Cardiac muscle cell (in vitro differentiated cells and primary cell): Measurements from ENCODE around the gene HENMT1. TPM values are rescaled to one million over a fixed set of nuclear protein-coding genes. Genes with fewer than 3 reads are reported as not detected.

ENCODE experiments used
- DNase-seq, 2 donors: peaks; one replicate each; pipeline versions ENCODE4 v3.0.0 to v3.0.0-alpha.2; 2010 to 2017; ENCODE audit warnings: low read depth in 1 of 2, low spot score in 1 of 2
- H3K27ac ChIP-seq: fragments of 200-600 bp; sonication (generic); 2 replicates; pipeline ENCODE4 v1.5.1; 2016
- H3K27me3 ChIP-seq: fragments of 200-600 bp; sonication (generic); 2 replicates; pipeline ENCODE4 v1.6.0; 2016; ENCODE audit warnings: control low read depth
- H3K36me3 ChIP-seq: fragments of 200-600 bp; sonication (generic); 2 replicates; pipeline ENCODE4 v1.5.1; 2016; ENCODE audit warnings: control low read depth
- H3K4me1 ChIP-seq: fragments of 200-600 bp; sonication (generic); 2 replicates; pipeline ENCODE4 v1.8.1; 2017; ENCODE audit warnings: low read depth, mild to moderate bottlenecking, mixed run types
- H3K4me3 ChIP-seq: fragments of 200-600 bp; sonication (generic); 2 replicates; pipeline ENCODE4 v1.5.1; 2016; ENCODE audit warnings: mild to moderate bottlenecking
- H3K9me3 ChIP-seq: fragments of 200-600 bp; sonication (generic); 2 replicates; pipeline ENCODE4 v1.5.1; 2017; ENCODE audit warnings: low read depth, mild to moderate bottlenecking, control low read depth
- polyA plus RNA-seq: library from polyadenylated mRNA; unstranded; fragments of >200 nt; fragmentation: Nextera tagmentation; extraction: Ambion mirVana; gene quantifications from 2 replicates; pipeline ENCODE4 v1.2.1, GENCODE V29; 2016
- total RNA-seq: library from RNA; depleted of rRNA; stranded (reverse); fragments of >200 nt; gene quantifications from 2 replicates; pipeline ENCODE4 v1.2.3, GENCODE V29; 2016
- TF ChIP-seq, protein P1 (sequence below): IDR thresholded peaks from 2 replicates; pipeline ENCODE4 v1.5.1; 2012; ENCODE audit warnings: low read depth, mild to moderate bottlenecking, low read length

HENMT1 gene
- total and polyA plus RNA-seq, 2 experiments from 2014 or later: 1.1 to 1.9 TPM

- no peak for DNase-seq
- no peaks in the 10 kb centered on the region for H3K9me3 ChIP-seq
- H3K36me3 ChIP-seq: no peaks in the 10 kb centered on the region
- no peak overlapping the region for H3K4me3 ChIP-seq
- H3K4me1 ChIP-seq: no peaks in the 10 kb centered on the region
- TF ChIP-seq, protein P1, sequence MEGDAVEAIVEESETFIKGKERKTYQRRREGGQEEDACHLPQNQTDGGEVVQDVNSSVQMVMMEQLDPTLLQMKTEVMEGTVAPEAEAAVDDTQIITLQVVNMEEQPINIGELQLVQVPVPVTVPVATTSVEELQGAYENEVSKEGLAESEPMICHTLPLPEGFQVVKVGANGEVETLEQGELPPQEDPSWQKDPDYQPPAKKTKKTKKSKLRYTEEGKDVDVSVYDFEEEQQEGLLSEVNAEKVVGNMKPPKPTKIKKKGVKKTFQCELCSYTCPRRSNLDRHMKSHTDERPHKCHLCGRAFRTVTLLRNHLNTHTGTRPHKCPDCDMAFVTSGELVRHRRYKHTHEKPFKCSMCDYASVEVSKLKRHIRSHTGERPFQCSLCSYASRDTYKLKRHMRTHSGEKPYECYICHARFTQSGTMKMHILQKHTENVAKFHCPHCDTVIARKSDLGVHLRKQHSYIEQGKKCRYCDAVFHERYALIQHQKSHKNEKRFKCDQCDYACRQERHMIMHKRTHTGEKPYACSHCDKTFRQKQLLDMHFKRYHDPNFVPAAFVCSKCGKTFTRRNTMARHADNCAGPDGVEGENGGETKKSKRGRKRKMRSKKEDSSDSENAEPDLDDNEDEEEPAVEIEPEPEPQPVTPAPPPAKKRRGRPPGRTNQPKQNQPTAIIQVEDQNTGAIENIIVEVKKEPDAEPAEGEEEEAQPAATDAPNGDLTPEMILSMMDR: no peak
- no peak overlapping the region for H3K27ac ChIP-seq
- H3K27me3 ChIP-seq: no peaks in the 10 kb centered on the region
Observed at GRCh38 chr1:108679586-108680213, 18.8 kb upstream of the HENMT1 start.

- DNase-seq: no peak
- no peaks in the 10 kb centered on the region for H3K36me3 ChIP-seq
- H3K9me3 ChIP-seq: no peaks in the 10 kb centered on the region
- TF ChIP-seq, protein P1: no peak
- H3K27me3 ChIP-seq: no peaks in the 10 kb centered on the region
- no peak overlapping the region for H3K27ac ChIP-seq
- no peak overlapping the region for H3K4me3 ChIP-seq
- H3K4me1 ChIP-seq: no peaks in the 10 kb centered on the region
Observed at GRCh38 chr1:108678706-108679105, 17.8 kb upstream of the HENMT1 start.

GRCh38 chr1:108671143-108671542 lies 10.2 kb upstream of the HENMT1 start:
- no peaks in the 10 kb centered on the region for H3K36me3 ChIP-seq
- no peak overlapping the region for H3K4me3 ChIP-seq
- no peak overlapping the region for H3K27ac ChIP-seq
- H3K4me1 ChIP-seq: no peaks in the 10 kb centered on the region
- H3K9me3 ChIP-seq: no peaks in the 10 kb centered on the region
- DNase-seq: no peak
- TF ChIP-seq, protein P1: no peak
- no peaks in the 10 kb centered on the region for H3K27me3 ChIP-seq

- no peaks in the 10 kb centered on the region for H3K9me3 ChIP-seq
- TF ChIP-seq, protein P1: no peak
- no peaks in the 10 kb centered on the region for H3K27me3 ChIP-seq
- no peak overlapping the region for H3K4me3 ChIP-seq
- H3K27ac ChIP-seq: no peak overlapping the region
- H3K36me3 ChIP-seq: no peaks in the 10 kb centered on the region
- no peaks in the 10 kb centered on the region for H3K4me1 ChIP-seq
- no peak for DNase-seq
Observed at GRCh38 chr1:108670131-108670773, 9.4 kb upstream of the HENMT1 start.

DNA sequence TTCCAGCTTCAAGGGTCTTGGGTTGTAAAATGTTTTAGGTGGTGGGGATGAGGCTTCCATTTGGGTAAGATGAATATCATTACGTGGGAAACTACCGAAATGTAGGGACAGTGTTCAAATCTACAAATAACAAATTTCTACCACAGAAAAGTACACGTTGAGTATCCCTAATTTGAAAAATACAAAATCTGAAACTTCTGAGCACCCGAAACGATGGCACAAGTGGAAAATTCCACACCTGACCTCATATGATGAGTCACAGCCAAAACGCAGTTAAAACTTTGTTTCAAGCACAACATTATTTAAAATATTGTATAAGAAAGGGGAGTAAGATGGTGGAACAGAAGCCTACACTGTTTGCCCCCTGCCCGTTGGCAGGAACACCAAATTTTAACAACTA lies 8.8 kb upstream of the HENMT1 start:
- TF ChIP-seq, protein P1: no peak
- Histone ChIP-seq H3K4me1 (no peaks in the 10 kb centered on the region), H3K27me3 (no peaks in the 10 kb centered on the region), H3K4me3 (no peak overlapping the region), H3K27ac (no peak overlapping the region), H3K36me3 (no peaks in the 10 kb centered on the region), H3K9me3 (no peaks in the 10 kb centered on the region)
- DNase-seq: no peak
